AG04449 (cell line): ENCODE measurements around the gene RIMKLB.

Experiments used
- CTCF ChIA-PET: fragments of 350-600 bp; formaldehyde crosslinking; extraction: SDS; loops from one replicate; lab custom pipeline; 2021; ENCODE audit warnings: antibody characterized with exemption; lab: Yijun Ruan, JAX
- POLR2A ChIA-PET: fragments of 400-600, 350-600 bp; formaldehyde crosslinking; extraction: SDS; loops from one replicate; lab custom pipeline; 2020; ENCODE audit warnings: antibody characterized with exemption, inconsistent platforms; lab: Yijun Ruan, JAX
- DNase-seq: peaks from one replicate; pipeline ENCODE4 v3.0.0-alpha.2; 2010; ENCODE audit warnings: low read depth, low spot score
- H3K4me3 ChIP-seq: 2 replicates; pipeline ENCODE4 v1.5.1; 2011; ENCODE audit warnings: low read depth, mild to moderate bottlenecking, control low read depth, low read length
- CTCF ChIP-seq: IDR thresholded peaks from one replicate; pipeline ENCODE4 v1.5.1; 2011; ENCODE audit warnings: mild to moderate bottlenecking, moderate library complexity, low read length, control low read depth, inconsistent platforms; ENCODE audit not compliant: insufficient read depth; ENCODE audit errors: missing control alignments

The RIMKLB gene

GRCh38 chr12:8829125-8829518 is 131.3 kb downstream of the RIMKLB start:
- H3K4me3 ChIP-seq, result no peak overlapping the region
- POLR2A ChIA-PET, result no interaction called here
- no peak for DNase-seq
- CTCF ChIA-PET, result no interaction called here
- TF ChIP-seq CTCF, result no peak

GRCh38 chr12:8829621-8830020 is 131.8 kb downstream of the RIMKLB start:
- TF ChIP-seq CTCF, result no peak
- ChIA-PET CTCF (no interaction called here), POLR2A (no interaction called here)
- no peak overlapping the region for H3K4me3 ChIP-seq
- no peak for DNase-seq

- ChIA-PET CTCF (interaction anchor here (0.9 kb wide), 1 partner anchor 29 kb away, joined by 7 read pairs; no protein-coding TSS in a partner anchor), POLR2A (no interaction called here)
- no peak for TF ChIP-seq CTCF
- DNase-seq, result no peak
- no peak overlapping the region for H3K4me3 ChIP-seq
Measured at GRCh38 chr12:8831116-8831515, 133.3 kb downstream of the RIMKLB start.

- no peak for DNase-seq
- CTCF ChIA-PET, result no interaction called here
- no peak overlapping the region for H3K4me3 ChIP-seq
- POLR2A ChIA-PET, result no interaction called here
- TF ChIP-seq CTCF, result no peak
Measured at GRCh38 chr12:8832500-8832899, 134.7 kb downstream of the RIMKLB start.
